ENCODE measurements around the gene INA.
"Not testable (repeated sequence)": the region's sequence is repeated elsewhere in the genome, so short reads cannot be mapped to it uniquely, and the experiment has no call there.

INA gene

DNA sequence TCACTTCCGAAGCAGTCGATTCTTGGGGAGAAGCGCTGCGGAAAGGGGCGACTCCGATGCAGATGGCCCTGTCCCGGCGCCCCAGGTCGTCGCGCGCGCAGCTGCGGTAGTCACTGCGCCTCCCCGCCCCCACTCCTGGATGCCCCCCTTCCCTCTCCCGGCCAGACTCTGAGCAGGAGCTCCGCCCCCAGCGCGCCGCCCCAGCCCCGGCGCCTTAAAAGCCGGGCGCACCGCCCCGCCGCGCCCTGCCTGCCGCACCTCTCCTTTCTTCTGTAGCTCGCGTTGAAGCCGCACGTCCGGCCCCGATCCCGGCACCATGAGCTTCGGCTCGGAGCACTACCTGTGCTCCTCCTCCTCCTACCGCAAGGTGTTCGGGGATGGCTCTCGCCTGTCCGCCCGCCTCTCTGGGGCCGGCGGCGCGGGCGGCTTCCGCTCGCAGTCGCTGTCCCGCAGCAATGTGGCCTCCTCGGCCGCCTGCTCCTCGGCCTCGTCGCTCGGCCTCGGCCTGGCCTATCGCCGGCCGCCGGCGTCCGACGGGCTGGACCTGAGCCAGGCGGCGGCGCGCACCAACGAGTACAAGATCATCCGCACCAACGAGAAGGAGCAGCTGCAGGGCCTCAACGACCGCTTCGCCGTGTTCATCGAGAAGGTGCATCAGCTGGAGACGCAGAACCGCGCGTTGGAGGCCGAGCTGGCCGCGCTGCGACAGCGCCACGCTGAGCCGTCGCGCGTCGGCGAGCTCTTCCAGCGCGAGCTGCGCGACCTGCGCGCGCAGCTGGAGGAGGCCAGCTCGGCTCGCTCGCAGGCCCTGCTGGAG is at the start of gene INA:
TSS of gene INA (plus strand) at position 243 of the 817 bp plus-strand sequence. CDS start at position 317, 74 bp downstream.
- no peak for DNase-seq

DNA sequence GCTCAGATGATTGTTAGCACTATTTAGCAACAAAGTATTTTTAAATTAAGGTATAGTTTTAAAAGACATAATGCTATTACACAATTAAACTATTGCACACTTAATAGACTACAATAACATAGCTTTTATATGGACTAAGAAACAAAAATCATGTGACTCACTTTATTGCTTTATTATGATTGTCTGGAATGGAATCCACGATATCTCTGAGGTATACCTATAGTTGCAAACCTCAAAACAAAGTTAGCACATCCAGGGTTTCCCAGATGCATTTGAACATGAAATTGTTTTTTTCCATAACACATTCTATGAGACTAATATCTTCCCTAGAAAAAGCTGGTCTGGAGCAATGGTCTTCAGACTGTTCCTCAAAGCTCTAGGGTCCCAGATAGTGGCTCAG is 49.5 kb upstream of the INA start:
- DNase-seq = no peak

DNA sequence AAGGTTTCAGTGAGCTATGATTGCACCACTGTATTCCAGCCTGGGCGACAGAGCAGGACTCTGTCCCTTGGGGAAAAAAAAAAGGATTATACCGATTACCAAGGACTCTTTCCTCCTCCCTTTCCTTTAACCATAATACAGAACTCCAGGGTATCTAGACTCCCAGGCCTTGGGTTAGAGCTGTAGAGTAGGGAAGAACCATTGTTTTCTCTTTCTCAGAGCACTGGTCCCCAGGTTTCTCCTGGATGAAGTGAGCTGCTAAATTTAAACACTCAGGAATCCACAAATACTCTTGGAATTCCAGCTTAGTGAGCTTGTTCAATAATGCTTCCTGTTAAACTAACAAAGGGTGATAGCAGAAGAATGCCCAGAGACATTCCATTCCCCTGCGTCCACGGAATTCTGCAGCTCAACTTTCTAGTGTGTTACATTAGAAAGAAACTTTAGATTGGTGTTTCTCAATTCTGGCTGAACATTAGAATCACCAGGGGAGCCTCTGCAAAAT is 45.8 kb upstream of the INA start:
- no peak for DNase-seq

DNA sequence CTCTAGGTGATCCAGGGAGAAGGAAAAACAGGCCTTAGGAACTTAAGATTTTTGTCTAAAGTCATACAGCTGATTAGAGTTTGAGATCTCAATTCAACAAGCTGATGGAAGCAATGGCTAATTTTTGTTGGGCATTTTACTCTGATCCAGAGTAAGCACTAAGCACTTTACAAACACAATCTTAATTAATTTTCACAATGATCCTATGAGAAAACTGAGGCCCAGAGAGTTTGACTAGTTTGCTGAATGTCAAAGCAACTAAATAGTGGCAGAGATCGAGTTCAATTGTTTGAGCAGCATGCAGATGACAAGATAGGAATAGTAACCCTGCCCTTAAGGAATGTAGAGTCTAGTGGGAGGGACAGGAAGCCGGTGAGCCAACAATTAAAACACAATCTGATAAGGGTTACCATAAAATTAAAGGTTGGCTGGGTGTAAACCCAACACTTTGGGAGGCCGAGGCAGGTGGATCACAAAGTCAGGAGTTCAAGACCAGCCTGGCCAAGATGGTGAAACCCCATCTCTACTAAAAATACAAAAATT is 44.7 kb upstream of the INA start:
- no peak for DNase-seq

DNA sequence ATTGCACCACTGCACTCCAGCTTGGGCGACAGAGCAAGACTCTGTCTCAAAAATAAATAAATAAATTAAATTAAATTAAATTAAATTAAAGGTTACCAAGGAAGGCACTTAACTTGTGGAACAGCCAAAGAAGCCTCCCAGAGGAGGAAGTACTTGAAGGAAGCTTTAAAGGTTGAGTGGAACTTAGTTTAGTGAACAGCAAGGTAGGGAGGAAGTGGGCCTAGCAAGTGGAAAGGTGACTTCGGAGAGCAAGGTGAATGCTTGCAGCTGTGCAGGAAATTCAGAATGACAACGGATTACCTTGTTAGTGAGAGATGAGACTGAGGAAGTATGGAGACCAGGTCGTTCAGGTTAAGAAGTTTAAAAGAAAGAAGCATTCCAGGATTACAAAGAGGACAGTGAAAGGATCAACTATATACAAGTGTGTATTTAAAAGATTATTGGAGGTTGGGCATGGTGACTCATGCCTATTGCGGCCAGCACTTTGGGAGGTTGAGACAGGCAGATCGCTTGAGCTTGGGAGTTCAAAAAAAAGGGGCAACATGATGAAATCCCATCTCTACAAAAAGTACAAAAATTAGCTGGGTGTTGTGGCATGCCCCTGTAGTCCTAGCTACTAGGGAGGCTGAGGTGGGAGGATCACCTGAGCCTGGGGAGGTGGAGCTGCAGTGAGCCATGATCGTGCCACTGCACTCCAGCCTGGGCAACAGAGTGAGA is 44.0 kb upstream of the INA start:
- no peak for DNase-seq

DNA sequence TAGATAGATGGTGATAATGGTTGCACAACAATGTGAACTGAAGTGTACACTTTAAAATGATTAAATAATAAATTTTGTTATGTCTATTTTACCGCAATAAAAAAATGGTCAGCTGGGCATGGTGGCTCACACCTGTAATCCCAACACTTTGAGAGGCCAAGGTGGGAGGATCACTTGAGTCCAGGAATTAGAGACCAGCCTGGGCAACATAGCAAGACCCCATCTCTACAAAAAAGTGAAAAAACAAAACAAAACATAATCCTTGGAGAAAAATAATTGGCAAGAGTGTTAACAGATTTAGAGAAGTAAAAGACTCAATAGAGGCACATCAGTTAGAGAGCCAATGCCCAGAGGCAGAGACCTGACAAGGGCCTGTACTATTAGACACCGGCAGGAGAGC is 41.2 kb upstream of the INA start:
- DNase-seq = no peak

DNA sequence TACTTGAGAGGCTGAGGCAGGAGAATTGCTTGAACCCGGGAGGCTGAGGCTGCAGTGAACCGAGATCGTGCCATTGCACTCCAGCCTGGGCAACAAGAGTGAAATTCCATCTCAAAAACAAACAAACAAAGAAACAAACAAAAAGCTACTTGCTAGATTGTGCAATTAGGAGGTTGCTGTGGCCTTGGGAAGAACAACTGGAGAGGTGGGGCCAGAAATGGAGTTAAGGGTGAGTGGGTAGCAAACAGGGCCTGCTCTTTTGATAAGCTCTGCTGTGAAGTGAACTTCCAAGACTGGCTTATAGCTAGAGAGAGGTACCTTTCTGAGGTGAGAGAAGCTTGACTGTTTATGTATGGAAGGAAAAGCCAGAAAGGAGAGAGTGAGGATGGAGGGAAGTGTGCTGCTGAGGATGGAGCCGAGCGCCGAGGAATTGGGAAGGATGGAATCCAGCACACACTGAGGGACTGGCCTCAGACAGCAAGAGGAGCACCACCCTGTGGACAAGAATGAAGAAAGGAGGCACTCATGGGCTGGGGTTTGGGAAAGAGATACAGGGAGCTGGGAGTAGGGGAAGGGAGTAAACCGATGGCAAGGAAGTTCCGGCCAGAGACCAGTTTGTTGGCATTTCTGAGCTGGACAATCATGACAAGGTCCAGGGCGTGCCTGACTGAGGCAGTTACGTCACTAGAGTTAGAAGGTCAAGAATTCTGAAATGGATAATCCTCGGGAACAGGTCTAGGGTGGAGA is 38.3 kb upstream of the INA start:
- no peak for DNase-seq

DNA sequence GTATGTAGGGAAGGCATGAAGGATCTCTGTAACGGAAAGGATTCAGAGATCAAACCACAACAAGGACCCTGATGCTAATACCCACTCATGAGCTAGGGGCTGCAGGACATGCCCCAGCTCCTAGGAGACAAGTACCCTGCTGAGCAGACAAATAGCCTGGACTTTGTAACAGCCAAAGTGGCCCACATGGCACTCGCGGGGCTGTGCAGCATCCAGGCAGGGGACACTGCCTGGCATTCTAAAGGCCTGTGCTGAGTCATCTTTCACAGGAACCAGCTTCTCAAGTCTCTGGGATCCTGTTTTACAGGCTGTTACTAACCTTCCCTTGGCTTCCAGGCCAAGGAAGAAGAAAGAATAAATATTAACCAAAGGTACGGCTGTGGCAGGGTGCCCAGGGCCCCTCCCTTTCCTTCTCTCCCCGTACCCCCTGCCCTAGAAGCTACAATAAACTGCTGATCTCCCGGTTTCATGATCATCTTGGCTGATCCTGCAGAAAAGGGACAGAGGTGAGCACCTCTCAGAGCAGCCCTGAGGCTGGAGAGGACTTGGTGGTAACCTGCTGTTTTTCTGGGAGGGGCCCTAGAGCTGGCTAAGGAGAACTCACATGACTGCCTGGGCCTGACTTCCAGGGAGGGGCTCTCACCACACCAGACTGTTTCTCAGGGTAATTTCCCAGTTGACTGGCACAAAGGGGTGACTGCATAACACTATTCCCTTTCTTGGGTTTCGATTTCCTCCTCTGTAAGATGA is 35.5 kb upstream of the INA start:
- peak; percentile 65 for DNase-seq

DNA sequence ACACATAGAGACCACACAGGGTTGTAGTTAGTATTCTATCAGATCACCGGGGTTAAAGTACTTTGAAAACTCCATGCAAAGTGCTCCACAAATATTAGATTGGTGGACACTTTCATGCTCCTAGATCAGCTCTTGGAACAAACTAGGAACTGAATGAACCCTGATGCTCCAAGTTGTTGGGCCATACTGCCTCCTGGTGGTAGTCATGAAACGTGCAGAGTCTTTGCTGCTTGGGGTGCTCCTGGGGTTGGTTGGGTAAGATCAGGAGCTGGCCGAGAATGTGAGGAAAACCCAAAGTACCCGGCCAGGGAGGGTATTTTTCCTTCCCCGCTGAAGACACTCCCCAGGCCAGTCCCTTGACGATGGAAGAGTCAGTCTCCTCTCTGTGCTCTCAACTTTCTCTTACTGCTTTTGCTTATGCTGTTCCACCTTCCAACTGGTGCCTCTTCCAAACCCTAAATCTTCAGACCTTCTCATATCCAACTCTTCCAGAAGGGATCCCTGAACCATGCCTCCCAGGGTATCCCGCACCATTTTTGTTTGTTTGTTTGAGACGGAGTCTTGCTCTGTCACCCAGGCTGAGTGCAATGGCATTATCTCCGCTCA is 32.2 kb upstream of the INA start:
- peak; percentile 60 for DNase-seq

DNA sequence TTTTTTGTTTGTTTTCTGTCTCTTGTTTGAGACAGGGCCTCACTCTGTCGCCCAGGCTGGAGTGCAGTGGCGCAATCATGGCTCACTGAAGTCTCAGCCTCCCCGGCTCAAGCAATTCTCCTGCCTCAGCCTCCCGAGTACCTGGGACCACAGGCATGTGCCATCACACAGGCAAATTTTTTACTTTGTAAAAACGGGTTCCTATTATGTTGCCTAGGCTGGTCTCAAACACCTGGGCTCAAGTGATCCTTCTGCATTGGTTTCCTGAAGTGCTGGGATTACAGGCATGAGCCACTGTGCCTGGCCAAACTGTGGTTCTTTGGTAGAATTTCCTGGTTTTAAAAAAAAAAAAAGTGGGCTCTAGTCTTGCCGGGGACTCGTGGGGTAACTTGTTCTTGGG is 31.4 kb upstream of the INA start, which contains the start of gene RPEL1:
TSS of gene RPEL1 (plus strand) at position 301 of the 400 bp plus-strand sequence. CDS start 110 bp downstream, outside the sequence.
- not testable (repeated sequence) for DNase-seq

DNA sequence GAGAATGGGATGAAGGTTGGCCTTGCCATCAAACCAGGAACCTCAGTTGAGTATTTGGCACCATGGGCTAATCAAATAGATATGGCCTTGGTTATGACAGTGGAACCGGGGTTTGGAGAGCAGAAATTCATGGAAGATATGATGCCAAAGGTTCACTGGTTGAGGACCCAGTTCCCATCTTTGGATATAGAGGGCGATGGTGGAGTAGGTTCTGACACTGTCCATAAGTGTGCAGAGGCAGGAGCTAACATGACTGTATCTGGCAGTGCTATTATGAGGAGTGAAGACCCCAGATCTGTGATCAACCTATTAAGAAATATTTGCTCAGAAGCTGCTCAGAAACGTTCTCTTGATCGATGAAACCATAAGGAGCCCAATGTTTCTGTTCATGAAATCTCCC is 30.6 kb upstream of the INA start:
- DNase-seq = no peak

DNA sequence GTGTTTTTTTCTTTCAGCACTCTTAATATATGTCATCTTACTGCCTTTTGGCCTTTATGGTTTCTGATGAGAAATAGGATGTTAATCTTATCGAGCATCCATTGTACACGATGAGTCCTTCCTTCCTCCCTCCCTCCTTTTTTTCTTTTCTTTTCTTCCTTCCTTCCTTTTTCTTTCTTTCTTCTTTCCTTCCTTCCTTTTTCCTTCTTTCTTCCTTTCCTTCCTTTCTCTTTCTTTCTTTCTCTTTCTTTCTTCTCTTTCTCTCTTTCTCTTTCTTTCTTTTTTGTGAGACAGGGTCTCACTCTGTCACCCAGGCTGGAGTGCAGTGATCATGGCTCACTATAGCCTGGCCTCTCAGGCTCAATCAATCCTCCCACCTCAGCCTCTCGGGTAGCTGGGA is 22.8 kb upstream of the INA start:
- DNase-seq = no peak

DNA sequence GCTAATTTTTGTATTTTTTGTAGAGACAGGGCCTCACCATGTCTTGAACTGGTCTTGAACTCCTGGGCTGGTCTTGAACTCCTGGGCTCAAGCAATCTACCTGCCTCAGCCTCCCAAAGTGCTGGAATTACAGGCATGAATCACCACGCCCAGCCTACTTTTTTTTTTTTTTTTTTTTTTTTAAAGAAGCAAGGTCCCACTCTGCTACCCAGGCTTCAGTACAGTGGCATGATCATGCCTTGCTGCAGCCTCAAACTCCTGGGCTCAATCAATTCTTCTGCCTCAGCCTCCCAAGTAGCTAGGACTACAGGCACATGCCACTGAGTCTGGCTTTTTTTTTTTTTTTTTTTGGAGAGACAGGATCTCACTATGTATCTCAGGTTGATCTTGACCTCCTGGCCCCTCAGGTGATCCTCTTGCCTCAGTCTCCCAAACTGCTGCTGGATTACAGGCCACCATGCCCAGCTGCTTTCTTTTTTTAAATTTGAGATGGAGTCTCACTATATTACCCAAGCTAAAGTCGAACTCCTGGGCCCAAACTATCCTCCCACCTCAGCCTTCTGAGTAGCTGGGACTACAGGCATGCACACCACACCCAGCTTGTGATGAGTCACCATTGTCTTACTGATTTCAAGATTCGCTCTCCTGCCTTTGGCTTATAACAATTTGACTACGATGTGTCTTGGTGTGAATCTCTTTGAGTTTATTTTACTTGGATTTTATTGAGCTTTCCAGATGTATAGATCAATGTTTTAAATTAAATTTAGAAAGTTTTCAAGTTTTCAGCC is 22.2 kb upstream of the INA start:
- no peak for DNase-seq

DNA sequence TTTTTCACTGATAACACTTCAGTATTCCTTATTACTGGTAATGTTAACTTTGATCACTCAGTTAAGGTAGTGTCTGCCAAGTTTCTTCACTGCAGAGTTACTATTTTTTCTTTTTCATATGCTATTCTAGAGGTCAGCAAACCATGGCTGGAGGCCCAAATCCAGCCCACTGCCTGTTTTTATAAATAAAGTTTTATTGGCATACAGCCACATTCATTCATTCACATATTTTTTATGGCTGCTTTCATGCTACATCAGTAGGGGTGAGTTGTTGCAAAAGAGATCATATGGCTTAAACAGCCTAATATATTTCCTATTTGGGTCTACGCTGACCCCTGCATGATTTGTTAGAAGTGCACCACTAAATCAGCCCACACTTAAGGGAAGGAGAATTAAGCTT is 20.3 kb upstream of the INA start:
- no peak for DNase-seq

DNA sequence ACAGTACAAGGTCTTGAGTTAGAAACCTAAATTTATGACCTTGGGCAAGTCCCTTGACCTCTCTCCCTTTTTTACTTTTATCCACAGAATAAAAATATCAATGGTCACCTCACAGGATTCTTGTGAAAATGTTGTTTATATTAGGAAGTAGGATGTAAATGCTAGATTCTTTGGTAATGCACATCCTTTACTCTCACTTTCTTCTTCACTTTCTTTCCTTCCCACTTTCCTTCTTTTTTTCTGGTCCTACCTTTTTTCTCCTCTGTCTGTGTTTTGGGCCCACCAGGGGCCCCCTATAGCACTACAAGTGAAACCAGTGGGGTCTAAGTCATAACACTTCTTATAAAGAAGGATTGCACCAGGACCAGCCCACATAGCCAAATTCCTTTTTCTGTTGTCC is 19.1 kb upstream of the INA start:
- no peak for DNase-seq

DNA sequence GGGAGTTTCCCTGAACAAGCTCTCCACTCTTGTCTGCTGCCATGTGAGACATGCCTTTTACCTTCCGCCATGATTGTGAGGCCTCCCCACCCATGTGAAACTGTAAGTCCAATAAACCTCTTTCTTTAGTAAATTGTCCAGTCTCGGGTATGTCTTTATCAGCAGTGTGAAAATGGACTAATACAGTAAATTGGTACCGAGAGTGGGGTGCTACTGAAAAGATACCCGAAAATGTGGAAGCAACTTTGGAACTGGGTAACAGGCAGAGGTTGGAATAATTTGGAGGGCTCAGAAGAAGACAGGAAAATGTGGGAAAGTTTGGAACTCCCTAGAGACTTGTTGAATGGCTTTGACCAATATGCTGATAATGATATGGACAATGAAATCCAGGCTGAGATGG is 18.0 kb upstream of the INA start:
- not testable (repeated sequence) for DNase-seq

DNA sequence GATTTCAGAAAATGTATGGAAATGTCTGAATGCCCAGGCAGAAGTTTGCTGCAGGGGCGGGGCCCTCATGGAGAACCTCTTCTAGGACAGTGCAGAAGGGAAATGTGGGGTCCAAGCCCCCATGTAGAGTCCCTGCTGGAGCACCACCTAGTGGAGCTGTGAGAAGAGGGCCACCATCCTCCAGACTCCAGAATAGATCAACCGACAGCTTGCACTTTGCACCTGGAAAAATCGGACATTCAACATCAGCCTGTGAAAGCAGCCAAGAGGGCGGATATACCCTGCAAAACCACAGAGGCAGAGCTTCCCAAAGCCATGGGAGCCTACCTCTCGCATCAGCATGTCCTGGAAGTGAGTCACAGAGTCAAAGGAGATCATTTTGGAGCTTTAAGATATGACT is 16.9 kb upstream of the INA start:
- DNase-seq = no peak

DNA sequence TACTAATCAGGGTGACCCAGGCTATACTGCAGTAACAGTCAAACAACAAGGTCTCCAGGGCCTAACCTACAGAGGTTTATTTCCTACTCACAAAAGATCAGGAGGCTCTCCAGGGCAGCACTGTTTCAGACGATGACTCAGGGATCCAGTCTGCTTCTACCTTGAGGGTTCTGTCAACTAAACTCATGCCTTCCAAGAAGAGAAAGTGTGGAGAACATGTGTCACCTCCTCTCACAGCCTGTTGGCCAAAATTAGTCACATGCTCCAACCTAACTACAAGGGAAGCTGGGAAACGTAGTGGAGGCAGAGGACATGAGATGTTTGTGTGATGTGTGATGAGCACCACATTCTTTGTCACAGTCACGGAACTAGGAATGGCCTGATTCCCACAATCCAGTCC is 14.7 kb upstream of the INA start:
- DNase-seq = no peak

DNA sequence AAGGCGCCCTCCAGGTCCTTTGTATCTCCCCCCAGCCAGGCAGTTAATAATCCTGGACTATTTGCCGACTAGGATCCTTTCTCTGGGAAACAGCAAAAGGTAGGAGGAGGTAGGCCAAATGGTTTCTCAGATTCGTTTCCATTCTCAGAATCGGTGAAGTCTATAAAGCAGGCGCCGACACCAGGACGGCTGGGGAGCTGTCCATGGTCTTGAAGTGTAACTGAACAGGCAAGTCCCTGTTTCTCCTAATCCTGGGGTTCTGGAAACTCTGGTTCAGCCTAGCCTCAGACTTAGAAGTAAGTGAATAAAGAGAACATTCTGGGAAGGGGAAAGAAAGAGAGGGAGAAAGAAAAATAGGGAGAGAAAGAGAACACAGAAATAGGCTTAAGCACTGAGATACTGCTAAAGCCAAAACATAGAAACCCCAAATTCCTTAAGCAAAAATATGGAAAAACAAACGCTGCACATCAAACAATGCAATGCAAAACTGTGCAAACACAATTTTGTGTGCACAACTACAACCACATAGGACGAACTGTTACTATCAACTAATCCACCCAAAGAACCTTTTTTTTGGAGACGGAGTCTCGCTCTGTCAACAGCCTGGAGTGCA is 11.1 kb upstream of the INA start:
- peak; percentile 5 for DNase-seq

DNA sequence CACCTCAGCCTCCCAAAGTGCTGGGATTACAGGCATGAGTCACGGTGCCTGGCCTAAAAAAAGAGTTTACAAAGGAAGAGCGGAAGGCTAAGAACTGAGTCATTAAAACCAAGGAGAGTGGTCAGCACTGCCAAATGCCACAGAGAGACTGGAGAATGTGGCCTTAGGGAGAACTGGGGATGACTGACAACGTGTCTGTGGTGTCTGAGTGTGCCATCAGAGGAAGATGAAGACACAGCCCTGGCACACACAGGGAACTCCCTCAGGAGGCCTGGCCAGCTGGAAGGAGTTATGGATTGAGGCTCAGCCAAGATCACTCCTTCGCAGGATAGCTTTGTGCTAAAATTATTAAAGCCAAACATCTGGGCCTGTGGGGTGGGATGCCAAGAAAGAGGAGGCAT is 3.9 kb upstream of the INA start:
- DNase-seq = no peak
